Liver (tissue), 9 donors: ENCODE data around the gene APEX1. TPM values are rescaled to one million over a fixed set of nuclear protein-coding genes. Genes with fewer than 3 reads are reported as not detected.

Experiments
- DNase-seq: peaks from one replicate; pipeline ENCODE4 v3.0.0-alpha.2; 2017; ENCODE audit warnings: low spot score
- H3K27ac ChIP-seq, 2 donors: one replicate each; pipeline ENCODE4 v1.7.0; 2013; ENCODE audit warnings: inconsistent platforms in 2 of 2, low read length in 2 of 2, control low read depth in 1 of 2, low read depth in 1 of 2, mild to moderate bottlenecking in 1 of 2
- H3K27me3 ChIP-seq, 4 donors: one replicate each; pipeline versions ENCODE4 v1.6.1 to v1.7.0; 2013; ENCODE audit warnings: low read length in 3 of 4, inconsistent platforms in 1 of 4, mild to moderate bottlenecking in 1 of 4, moderate library complexity in 1 of 4; ENCODE audit not compliant: control insufficient read depth in 4 of 4, insufficient read depth in 4 of 4
- H3K36me3 ChIP-seq, 4 donors: one replicate each; pipeline versions ENCODE4 v1.6.1 to v1.7.0; 2013; ENCODE audit warnings: low read length in 3 of 4, mild to moderate bottlenecking in 3 of 4, low read depth in 1 of 4, moderate library complexity in 1 of 4; ENCODE audit not compliant: control insufficient read depth in 4 of 4, insufficient read depth in 3 of 4
- H3K4me1 ChIP-seq, 4 donors: one replicate each; pipeline versions ENCODE4 v1.6.1 to v1.7.0; 2013; ENCODE audit warnings: low read length in 3 of 4, mild to moderate bottlenecking in 3 of 4, moderate library complexity in 1 of 4; ENCODE audit not compliant: control insufficient read depth in 4 of 4, insufficient read depth in 4 of 4
- H3K4me3 ChIP-seq, 3 donors: one replicate each; pipeline versions ENCODE4 v1.6.1 to v1.7.0; 2013; ENCODE audit warnings: low read length in 3 of 3, control low read depth in 1 of 3, low read depth in 1 of 3, mild to moderate bottlenecking in 1 of 3
- H3K9ac ChIP-seq, 2 donors: one replicate each; pipeline ENCODE4 v1.7.0; 2013; ENCODE audit warnings: low read length in 2 of 2, mild to moderate bottlenecking in 2 of 2, moderate library complexity in 2 of 2, control low read depth in 1 of 2, low read depth in 1 of 2
- H3K9me3 ChIP-seq, 4 donors: one replicate each; pipeline versions ENCODE4 v1.6.1 to v1.7.0; 2013; ENCODE audit warnings: low read length in 3 of 4; ENCODE audit not compliant: control insufficient read depth in 4 of 4
- EGR1 ChIP-seq, 2 donors: IDR thresholded peaks; 2 replicates each; pipeline ENCODE4 v1.6.1; 2016 to 2018; ENCODE audit warnings: antibody characterized with exemption in 2 of 2, low read depth in 2 of 2
- FOXA1 ChIP-seq: IDR thresholded peaks from 2 replicates; pipeline ENCODE4 v1.6.1; 2016; ENCODE audit warnings: antibody characterized with exemption
- HNF4G ChIP-seq: IDR thresholded peaks from 2 replicates; pipeline ENCODE4 v1.6.1; 2016; ENCODE audit warnings: antibody characterized with exemption
- JUND ChIP-seq, 2 donors: IDR thresholded peaks; 2 replicates each; pipeline ENCODE4 v1.6.1; 2016; ENCODE audit warnings: antibody characterized with exemption in 2 of 2
- RAD21 ChIP-seq, 2 donors: IDR thresholded peaks; 2 replicates each; pipeline ENCODE4 v1.6.1; 2016; ENCODE audit warnings: antibody characterized with exemption in 2 of 2, mild to moderate bottlenecking in 2 of 2
- RXRA ChIP-seq, 2 donors: IDR thresholded peaks; 2 replicates each; pipeline ENCODE4 v1.6.1; 2017 to 2018; ENCODE audit warnings: antibody characterized with exemption in 2 of 2, mild to moderate bottlenecking in 1 of 2
- SP1 ChIP-seq: IDR thresholded peaks from 2 replicates; pipeline ENCODE4 v1.6.1; 2018; ENCODE audit warnings: antibody characterized with exemption, mild to moderate bottlenecking
- TAF1 ChIP-seq: conservative IDR thresholded peaks from 2 replicates; pipeline ENCODE4 v1.6.1; 2016; ENCODE audit warnings: antibody characterized with exemption, mild to moderate bottlenecking
- WGBS: extraction: QIAGEN DNeasy Blood & Tissue Kit; methylation state at CpG from one replicate; pipeline ENCODE4 v1.1.7; 2013; 5-methylcytosine and 5-hydroxymethylcytosine counted together
- polyA plus RNA-seq, 2 donors: library from polyadenylated mRNA; stranded (reverse) in 1 of 2; unstranded in 1 of 2; fragments of 200-250 nt in 1 of 2; fragments of >200 nt in 1 of 2; fragmentation: Nextera tagmentation in 1 of 2; extraction: Ambion mirVana in 1 of 2; gene quantifications; one replicate each; pipeline versions ENCODE4 v1.2.1 to v1.2.3, GENCODE V29; 2013 to 2015
- total RNA-seq, 2 donors: library from RNA; depleted of rRNA; stranded (reverse); fragments of >200 nt; gene quantifications; one replicate each; pipeline ENCODE4 v1.2.3, GENCODE V29; 2014
- TF ChIP-seq, protein P1 (sequence below): IDR thresholded peaks from 2 replicates; pipeline ENCODE4 v1.6.1; 2016; ENCODE audit warnings: antibody characterized with exemption
- TF ChIP-seq, protein P2 (sequence below): fragments of 150-350 bp; IDR thresholded peaks from 2 replicates; pipeline ENCODE4 v1.5.1; 2017; ENCODE audit warnings: improper control_type of control experiment, low read depth, low read length; ENCODE audit not compliant: missing input control
- TF ChIP-seq, protein P3 (sequence below): IDR thresholded peaks from 2 replicates; pipeline ENCODE4 v1.6.1; 2016; ENCODE audit warnings: antibody characterized with exemption
- TF ChIP-seq, protein P4 (sequence below): IDR thresholded peaks from 2 replicates; pipeline ENCODE4 v1.6.1; 2016; ENCODE audit warnings: antibody characterized with exemption, mild to moderate bottlenecking
- donor health status: healthy.
- donor health status: healthy.
- donor health status: healthy.
- donor health status: healthy.
- donor health status: healthy.

APEX1 gene
- total and polyA plus RNA-seq, 4 donors: 32.4 to 64.5 (median 46.7) TPM

DNA sequence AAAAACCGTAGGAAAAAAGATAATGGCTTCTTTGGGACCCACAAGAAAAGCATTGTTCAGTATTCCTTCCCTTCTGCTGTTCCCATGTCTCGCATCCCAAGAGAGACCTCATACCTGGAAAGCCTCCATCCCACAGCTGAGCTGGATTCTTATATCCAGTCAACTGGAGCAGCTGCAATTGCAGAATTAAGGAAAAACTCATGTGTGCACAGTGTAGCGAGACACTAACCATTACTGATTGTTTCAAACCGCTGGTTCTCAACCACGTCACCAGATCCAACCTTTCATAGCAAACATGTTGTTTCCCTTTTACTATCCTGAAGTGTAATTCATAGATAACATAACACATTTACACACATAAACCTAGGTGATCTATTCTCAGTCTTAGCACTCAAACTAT, 44.9 kb downstream of the APEX1 start:
- no peaks in the 10 kb centered on the region for H3K9me3 ChIP-seq
- no peak overlapping the region for H3K4me3 ChIP-seq
- WGBS: 92% methylated on average over 5 of the region's 5 CpGs
- no peaks in the 10 kb centered on the region for H3K36me3 ChIP-seq
- DNase-seq: no peak
- H3K27ac ChIP-seq: no peak overlapping the region
- no peak for TF ChIP-seq EGR1 (IDR thresholded peaks at IDR 0.05; ENCODE audit: low read depth in 2 of 2)
- TF ChIP-seq, protein P1, sequence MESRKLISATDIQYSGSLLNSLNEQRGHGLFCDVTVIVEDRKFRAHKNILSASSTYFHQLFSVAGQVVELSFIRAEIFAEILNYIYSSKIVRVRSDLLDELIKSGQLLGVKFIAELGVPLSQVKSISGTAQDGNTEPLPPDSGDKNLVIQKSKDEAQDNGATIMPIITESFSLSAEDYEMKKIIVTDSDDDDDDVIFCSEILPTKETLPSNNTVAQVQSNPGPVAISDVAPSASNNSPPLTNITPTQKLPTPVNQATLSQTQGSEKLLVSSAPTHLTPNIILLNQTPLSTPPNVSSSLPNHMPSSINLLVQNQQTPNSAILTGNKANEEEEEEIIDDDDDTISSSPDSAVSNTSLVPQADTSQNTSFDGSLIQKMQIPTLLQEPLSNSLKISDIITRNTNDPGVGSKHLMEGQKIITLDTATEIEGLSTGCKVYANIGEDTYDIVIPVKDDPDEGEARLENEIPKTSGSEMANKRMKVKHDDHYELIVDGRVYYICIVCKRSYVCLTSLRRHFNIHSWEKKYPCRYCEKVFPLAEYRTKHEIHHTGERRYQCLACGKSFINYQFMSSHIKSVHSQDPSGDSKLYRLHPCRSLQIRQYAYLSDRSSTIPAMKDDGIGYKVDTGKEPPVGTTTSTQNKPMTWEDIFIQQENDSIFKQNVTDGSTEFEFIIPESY: no peak
- H3K4me1 ChIP-seq: no peaks in the 10 kb centered on the region
- no peak overlapping the region for H3K9ac ChIP-seq
- H3K27me3 ChIP-seq: no peaks in the 10 kb centered on the region

DNA sequence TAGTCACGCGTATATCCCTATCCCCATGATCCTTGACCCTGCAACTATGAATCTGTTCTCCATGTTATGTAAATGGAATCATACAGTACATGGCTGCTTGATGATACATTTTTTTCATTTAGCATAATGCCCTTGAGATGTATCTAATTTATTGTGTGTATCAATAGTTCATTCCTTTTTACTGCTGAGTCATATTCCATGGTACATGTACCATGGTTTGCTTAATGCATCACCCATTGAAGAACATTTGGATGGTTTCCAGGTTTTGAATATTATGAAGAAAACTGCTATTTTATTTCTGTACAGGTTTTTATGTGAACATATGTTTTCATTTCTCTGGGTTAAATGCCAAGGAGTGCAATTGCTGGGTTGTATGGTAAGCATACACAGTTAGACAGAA, 46.3 kb downstream of the APEX1 start:
- Histone ChIP-seq H3K9me3 (no peaks in the 10 kb centered on the region), H3K9ac (no peak overlapping the region), H3K4me3 (no peak overlapping the region), H3K36me3 (no peaks in the 10 kb centered on the region), H3K4me1 (no peaks in the 10 kb centered on the region), H3K27ac (no peak overlapping the region), H3K27me3 (no peaks in the 10 kb centered on the region)
- no peak for DNase-seq
- WGBS: 98% methylated on average over 2 of the region's 2 CpGs
- TF ChIP-seq, protein P2, sequence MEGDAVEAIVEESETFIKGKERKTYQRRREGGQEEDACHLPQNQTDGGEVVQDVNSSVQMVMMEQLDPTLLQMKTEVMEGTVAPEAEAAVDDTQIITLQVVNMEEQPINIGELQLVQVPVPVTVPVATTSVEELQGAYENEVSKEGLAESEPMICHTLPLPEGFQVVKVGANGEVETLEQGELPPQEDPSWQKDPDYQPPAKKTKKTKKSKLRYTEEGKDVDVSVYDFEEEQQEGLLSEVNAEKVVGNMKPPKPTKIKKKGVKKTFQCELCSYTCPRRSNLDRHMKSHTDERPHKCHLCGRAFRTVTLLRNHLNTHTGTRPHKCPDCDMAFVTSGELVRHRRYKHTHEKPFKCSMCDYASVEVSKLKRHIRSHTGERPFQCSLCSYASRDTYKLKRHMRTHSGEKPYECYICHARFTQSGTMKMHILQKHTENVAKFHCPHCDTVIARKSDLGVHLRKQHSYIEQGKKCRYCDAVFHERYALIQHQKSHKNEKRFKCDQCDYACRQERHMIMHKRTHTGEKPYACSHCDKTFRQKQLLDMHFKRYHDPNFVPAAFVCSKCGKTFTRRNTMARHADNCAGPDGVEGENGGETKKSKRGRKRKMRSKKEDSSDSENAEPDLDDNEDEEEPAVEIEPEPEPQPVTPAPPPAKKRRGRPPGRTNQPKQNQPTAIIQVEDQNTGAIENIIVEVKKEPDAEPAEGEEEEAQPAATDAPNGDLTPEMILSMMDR: no peak
- TF ChIP-seq JUND (IDR thresholded peaks at IDR 0.05) (no peak), FOXA1 (no peak), RAD21 (IDR thresholded peaks at IDR 0.05) (no peak), SP1 (no peak), HNF4G (no peak), RXRA (IDR thresholded peaks at IDR 0.05) (no peak), EGR1 (IDR thresholded peaks at IDR 0.05; ENCODE audit: low read depth in 2 of 2) (no peak), TAF1 (no peak)
- TF ChIP-seq, protein P3, sequence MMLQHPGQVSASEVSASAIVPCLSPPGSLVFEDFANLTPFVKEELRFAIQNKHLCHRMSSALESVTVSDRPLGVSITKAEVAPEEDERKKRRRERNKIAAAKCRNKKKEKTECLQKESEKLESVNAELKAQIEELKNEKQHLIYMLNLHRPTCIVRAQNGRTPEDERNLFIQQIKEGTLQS: no peak
- TF ChIP-seq, protein P4, sequence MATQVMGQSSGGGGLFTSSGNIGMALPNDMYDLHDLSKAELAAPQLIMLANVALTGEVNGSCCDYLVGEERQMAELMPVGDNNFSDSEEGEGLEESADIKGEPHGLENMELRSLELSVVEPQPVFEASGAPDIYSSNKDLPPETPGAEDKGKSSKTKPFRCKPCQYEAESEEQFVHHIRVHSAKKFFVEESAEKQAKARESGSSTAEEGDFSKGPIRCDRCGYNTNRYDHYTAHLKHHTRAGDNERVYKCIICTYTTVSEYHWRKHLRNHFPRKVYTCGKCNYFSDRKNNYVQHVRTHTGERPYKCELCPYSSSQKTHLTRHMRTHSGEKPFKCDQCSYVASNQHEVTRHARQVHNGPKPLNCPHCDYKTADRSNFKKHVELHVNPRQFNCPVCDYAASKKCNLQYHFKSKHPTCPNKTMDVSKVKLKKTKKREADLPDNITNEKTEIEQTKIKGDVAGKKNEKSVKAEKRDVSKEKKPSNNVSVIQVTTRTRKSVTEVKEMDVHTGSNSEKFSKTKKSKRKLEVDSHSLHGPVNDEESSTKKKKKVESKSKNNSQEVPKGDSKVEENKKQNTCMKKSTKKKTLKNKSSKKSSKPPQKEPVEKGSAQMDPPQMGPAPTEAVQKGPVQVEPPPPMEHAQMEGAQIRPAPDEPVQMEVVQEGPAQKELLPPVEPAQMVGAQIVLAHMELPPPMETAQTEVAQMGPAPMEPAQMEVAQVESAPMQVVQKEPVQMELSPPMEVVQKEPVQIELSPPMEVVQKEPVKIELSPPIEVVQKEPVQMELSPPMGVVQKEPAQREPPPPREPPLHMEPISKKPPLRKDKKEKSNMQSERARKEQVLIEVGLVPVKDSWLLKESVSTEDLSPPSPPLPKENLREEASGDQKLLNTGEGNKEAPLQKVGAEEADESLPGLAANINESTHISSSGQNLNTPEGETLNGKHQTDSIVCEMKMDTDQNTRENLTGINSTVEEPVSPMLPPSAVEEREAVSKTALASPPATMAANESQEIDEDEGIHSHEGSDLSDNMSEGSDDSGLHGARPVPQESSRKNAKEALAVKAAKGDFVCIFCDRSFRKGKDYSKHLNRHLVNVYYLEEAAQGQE: no peak
